ENCODE data around the gene BMPR1B.

GRCh38 chr4:95120456-95120855 is 362.7 kb downstream of the BMPR1B start:
- TF ChIP-seq EP300 (IDR thresholded peaks at IDR 0.05) (no peak), CTCF (IDR thresholded peaks at IDR 0.05) (no peak), POLR2A (IDR thresholded peaks at IDR 0.05) (no peak)
